H1 (cell line): ENCODE data around the gene PDE9A. TPM values are rescaled to one million over a fixed set of nuclear protein-coding genes. Genes with fewer than 3 reads are reported as not detected.

ENCODE experiments used
- CTCF ChIA-PET: fragments of 300-600 bp; sonication (Branson Sonifier 250); formaldehyde crosslinking; loops from one replicate; lab custom pipeline; 2021; ENCODE audit not compliant: partially characterized antibody; lab: Charles Lee
- POLR2A ChIA-PET: fragments of 300-600 bp; sonication (Branson Sonifier 250); formaldehyde crosslinking; loops from one replicate; lab custom pipeline; 2021; ENCODE audit warnings: inconsistent platforms; ENCODE audit not compliant: partially characterized antibody; lab: Charles Lee
- DNase-seq, 2 experiments: peaks; one replicate each; pipeline versions ENCODE4 v3.0.0 to v3.0.0-alpha.2; 2010 to 2022; ENCODE audit warnings: low spot score in 2 of 2, low read depth in 1 of 2, mixed read lengths in 1 of 2
- FAIRE-seq: peaks from 2 replicates; lab custom pipeline; 2011; peaks lifted over from hg19 to GRCh38; lab: Jason Lieb, UNC
- H2AFZ ChIP-seq: 2 replicates; pipeline ENCODE4 v1.8.1; 2012; ENCODE audit warnings: low read length, inconsistent platforms
- H2AK5ac ChIP-seq: 2 replicates; pipeline ENCODE4 v1.6.1; 2013; ENCODE audit warnings: low read depth, low read length
- H2BK120ac ChIP-seq: replicated peaks from 2 replicates; pipeline ENCODE3; 2013; ENCODE audit warnings: low read depth, low read length, inconsistent platforms
- H2BK12ac ChIP-seq: 2 replicates; pipeline ENCODE4 v1.6.1; 2013; ENCODE audit warnings: low read depth, low read length
- H2BK15ac ChIP-seq: 2 replicates; pipeline ENCODE4 v1.6.1; 2013; ENCODE audit warnings: low read length
- H2BK20ac ChIP-seq: 2 replicates; pipeline ENCODE4 v1.6.1; 2013; ENCODE audit warnings: low read length
- H2BK5ac ChIP-seq: 2 replicates; pipeline ENCODE4 v1.6.1; 2013; ENCODE audit warnings: low read depth, low read length
- H3K14ac ChIP-seq: 2 replicates; pipeline ENCODE4 v1.6.1; 2013; ENCODE audit warnings: inconsistent platforms; ENCODE audit not compliant: insufficient read length
- H3K18ac ChIP-seq: 2 replicates; pipeline ENCODE4 v1.6.1; 2013; ENCODE audit warnings: low read length; ENCODE audit errors: extremely low read depth
- H3K23ac ChIP-seq: 2 replicates; pipeline ENCODE4 v1.6.1; 2013; ENCODE audit warnings: inconsistent platforms; ENCODE audit not compliant: insufficient read length
- H3K23me2 ChIP-seq: 2 replicates; pipeline ENCODE4 v1.6.1; 2013; ENCODE audit warnings: low read depth, low read length
- H3K27ac ChIP-seq: 2 replicates; pipeline ENCODE4 v1.6.1; 2011; ENCODE audit warnings: low read depth, low read length, inconsistent platforms
- H3K27me3 ChIP-seq, 4 experiments: replicated peaks in 1 of 4; 1 replicate in 1 of 4; 2 replicates in 3 of 4; pipeline versions ENCODE4 v1.6.1 to v1.8.1; 2011 to 2013; ENCODE audit warnings: low read length in 3 of 4, mild to moderate bottlenecking in 3 of 4, inconsistent platforms in 2 of 4, mixed read lengths in 2 of 4, moderate library complexity in 1 of 4; ENCODE audit not compliant: control insufficient read depth in 3 of 4, insufficient read depth in 3 of 4; ENCODE audit errors: extremely low read depth in 1 of 4
- H3K36me3 ChIP-seq, 4 experiments: 2 replicates each; pipeline versions ENCODE4 v1.6.1 to v1.8.1; 2011 to 2013; ENCODE audit warnings: mild to moderate bottlenecking in 4 of 4, low read length in 3 of 4, moderate library complexity in 2 of 4, control low read depth in 1 of 4, inconsistent platforms in 1 of 4; ENCODE audit not compliant: insufficient read depth in 4 of 4, control insufficient read depth in 2 of 4
- H3K4ac ChIP-seq: replicated peaks from 2 replicates; pipeline ENCODE3; 2013; ENCODE audit warnings: low read length, low read depth, mixed read lengths, inconsistent platforms; ENCODE audit not compliant: insufficient read length
- H3K4me1 ChIP-seq, 4 experiments: replicated peaks in 1 of 4; 1 replicate in 1 of 4; 2 replicates in 3 of 4; pipeline versions ENCODE4 v1.6.1 to v1.8.1; 2011 to 2013; ENCODE audit warnings: low read length in 3 of 4, inconsistent platforms in 2 of 4, mixed read lengths in 1 of 4; ENCODE audit not compliant: insufficient read depth in 4 of 4, control insufficient read depth in 3 of 4
- H3K4me2 ChIP-seq, 2 experiments: 2 replicates each; pipeline versions ENCODE4 v1.6.1 to v1.8.1; 2011 to 2013; ENCODE audit warnings: low read depth in 2 of 2, low read length in 2 of 2, control low read depth in 1 of 2, inconsistent platforms in 1 of 2, mild to moderate bottlenecking in 1 of 2; ENCODE audit not compliant: insufficient read depth in 1 of 2
- H3K4me3 ChIP-seq, 4 experiments: fragments of 200-600, 300-600 bp in 1 of 4; sonication (generic), shearing (Covaris generic), sonication (Bioruptor Twin) in 1 of 4; 2 replicates each; pipeline versions ENCODE4 v1.5.1 to v1.8.1; 2011 to 2016; ENCODE audit warnings: low read length in 4 of 4, low read depth in 3 of 4, control low read depth in 2 of 4, inconsistent platforms in 2 of 4, mild to moderate bottlenecking in 2 of 4, mixed read lengths in 1 of 4, moderate library complexity in 1 of 4; ENCODE audit not compliant: insufficient read depth in 2 of 4; ENCODE audit errors: extremely low read depth in 1 of 4
- H3K56ac ChIP-seq: replicated peaks from 2 replicates; pipeline ENCODE3; 2013; ENCODE audit warnings: low read depth, mild to moderate bottlenecking, mixed read lengths, low read length, inconsistent platforms; ENCODE audit not compliant: insufficient read length
- H3K79me1 ChIP-seq: 2 replicates; pipeline ENCODE4 v1.6.1; 2013; ENCODE audit warnings: low read depth, low read length, control low read depth
- H3K79me2 ChIP-seq, 2 experiments: 2 replicates each; pipeline versions ENCODE4 v1.6.1 to v1.8.1; 2012 to 2013; ENCODE audit warnings: low read length in 2 of 2, mild to moderate bottlenecking in 2 of 2, inconsistent platforms in 1 of 2; ENCODE audit not compliant: insufficient read depth in 2 of 2, control insufficient read depth in 1 of 2
- H3K9ac ChIP-seq, 4 experiments: replicated peaks in 1 of 4; 1 replicate in 1 of 4; 2 replicates in 3 of 4; pipeline versions ENCODE4 v1.6.1 to v1.8.1; 2011 to 2013; ENCODE audit warnings: low read depth in 3 of 4, low read length in 3 of 4, control low read depth in 2 of 4, mild to moderate bottlenecking in 2 of 4, moderate library complexity in 2 of 4, inconsistent platforms in 1 of 4; ENCODE audit errors: extremely low read depth in 1 of 4
- H3K9me3 ChIP-seq, 2 experiments: 2 replicates each; pipeline versions ENCODE4 v1.6.1 to v1.8.1; 2012 to 2013; ENCODE audit warnings: mild to moderate bottlenecking in 2 of 2, moderate library complexity in 2 of 2, control low read depth in 1 of 2, inconsistent platforms in 1 of 2, low read depth in 1 of 2, low read length in 1 of 2, mixed read lengths in 1 of 2; ENCODE audit not compliant: insufficient read depth in 2 of 2
- H4K20me1 ChIP-seq, 2 experiments: replicated peaks in 1 of 2; 2 replicates each; pipeline versions ENCODE3 to v1.8.1; 2011 to 2013; ENCODE audit warnings: inconsistent platforms in 2 of 2, low read length in 2 of 2, mild to moderate bottlenecking in 1 of 2; ENCODE audit not compliant: insufficient read depth in 2 of 2, control insufficient read depth in 1 of 2
- H4K5ac ChIP-seq: 2 replicates; pipeline ENCODE4 v1.6.1; 2013; ENCODE audit warnings: low read length, low read depth, mixed read lengths, inconsistent platforms; ENCODE audit not compliant: insufficient read length
- H4K8ac ChIP-seq: 2 replicates; pipeline ENCODE4 v1.8.0; 2013; ENCODE audit warnings: mild to moderate bottlenecking, moderate library complexity, low read length, inconsistent platforms; ENCODE audit not compliant: insufficient read depth; ENCODE audit errors: extremely low read depth
- H4K91ac ChIP-seq: replicated peaks from 2 replicates; pipeline ENCODE3; 2013; ENCODE audit warnings: low read length, mixed read lengths, inconsistent platforms; ENCODE audit not compliant: insufficient read length
- CTCF ChIP-seq, 3 experiments: IDR thresholded peaks; 1 replicate in 2 of 3; 2 replicates in 1 of 3; pipeline versions ENCODE4 v1.5.1 to v1.6.1; 2011; ENCODE audit warnings: low read length in 3 of 3, mild to moderate bottlenecking in 3 of 3, inconsistent platforms in 2 of 3, low read depth in 1 of 3, moderate library complexity in 1 of 3; ENCODE audit not compliant: insufficient read depth in 1 of 3; ENCODE audit errors: control extremely low read depth in 1 of 3
- KDM5A ChIP-seq: fragments of 200-600 bp; IDR thresholded peaks from 2 replicates; pipeline ENCODE4 v1.7.1; 2012; ENCODE audit warnings: mild to moderate bottlenecking, low read length, inconsistent platforms, mixed read lengths
- NRF1 ChIP-seq: IDR thresholded peaks from 2 replicates; pipeline ENCODE4 v1.6.1; 2011; ENCODE audit warnings: mild to moderate bottlenecking, low read depth, low read length, improper control_type of control experiment
- POU5F1 ChIP-seq: IDR thresholded peaks from 2 replicates; pipeline ENCODE4 v1.6.1; 2011; ENCODE audit warnings: low read depth, mild to moderate bottlenecking, low read length, moderate library complexity
- SP4 ChIP-seq: IDR thresholded peaks from 2 replicates; pipeline ENCODE4 v1.6.1; 2012; ENCODE audit warnings: low read length, inconsistent platforms
- WGBS, 2 experiments: shearing (Covaris generic) in 1 of 2; methylation state at CpG; one replicate each; pipeline versions ENCODE4 v1.1.6 to v1.1.7; 2013 to 2015; ENCODE audit warnings: low lambda C conversion rate in 2 of 2, mixed read lengths in 2 of 2, inconsistent platforms in 1 of 2, low coverage in 1 of 2, missing lambda C conversion rate in 1 of 2; ENCODE audit not compliant: insufficient replicate concordance in 2 of 2, insufficient coverage in 1 of 2, insufficient read length in 1 of 2; ENCODE audit errors: extremely low coverage in 1 of 2, missing lambda C conversion rate in 1 of 2; 5-methylcytosine and 5-hydroxymethylcytosine counted together
- polyA plus RNA-seq, 7 experiments: library from polyadenylated mRNA; depleted of rRNA in 3 of 7; stranded (reverse) in 5 of 7; unstranded in 2 of 7; fragments of >200 nt in 5 of 7; fragments of 200-250 nt in 2 of 7; gene quantifications; 1 replicate in 5 of 7; 2 replicates in 1 of 7; 4 replicates in 1 of 7; pipeline versions ENCODE4 v1.2.1 to v1.2.3, GENCODE V29; 2011 to 2013; ENCODE audit warnings: missing spikeins in 2 of 7, mixed read lengths in 2 of 7
- total RNA-seq: library from RNA; stranded (reverse); fragmentation: NEBNext Ultra II Directional; extraction: Animal tissue kit (Norgen Biotek cat#: 25700); gene quantifications from 2 replicates; pipeline ENCODE4 v1.2.1, GENCODE V29; 2021

The PDE9A gene
- total and polyA plus RNA-seq, 2 of the 8 experiments (the other 6 are each of a cell fraction or from before 2014, with no cell fraction given) = 39.2 to 45.9 TPM

GRCh38 chr21:42731264-42732032 is 78.0 kb downstream of the PDE9A start:
- peaks cover 0 to 19% (median 10%) of the 10 kb centered on the region in 4 experiments; a peak in 5 of 8 replicates for H3K36me3 ChIP-seq
- no peaks in the 10 kb centered on the region; the same call in 1 of the 2 replicates for H3K23me2 ChIP-seq

More at GRCh38 chr21:42731264-42732032, 78.0 kb downstream of the PDE9A start:
- H4K8ac ChIP-seq = no peak overlapping the region
- CTCF ChIA-PET = interaction anchor here (0.9 kb wide), 1 partner anchor 52 kb away, joined by 4 read pairs; no protein-coding TSS in a partner anchor
- no peak overlapping the region for H2AK5ac ChIP-seq
- H3K56ac ChIP-seq = no peak overlapping the region
- H4K20me1 ChIP-seq = peaks cover 0 to 1% of the 10 kb centered on the region in 2 experiments
- H4K91ac ChIP-seq = no peak overlapping the region
- H3K23ac ChIP-seq = no peak overlapping the region
- TF ChIP-seq KDM5A (no peak), SP4 (no peak), POU5F1 (no peak), NRF1 (no peak), CTCF (IDR thresholded peaks at IDR 0.05; ENCODE audit: control extremely low read depth in 1 of 3, insufficient read depth in 1 of 3, low read depth in 1 of 3, low read length in 3 of 3) (no peak)
- H3K4ac ChIP-seq = no peak overlapping the region
- H3K4me1 ChIP-seq = peaks cover 0 to 4% (median 1%) of the 10 kb centered on the region in 4 experiments; a peak in 2 of 7 replicates
- no peak overlapping the region for H2AFZ ChIP-seq
- no peak overlapping the region for H2BK12ac ChIP-seq
- H3K9me3 ChIP-seq = no peaks in the 10 kb centered on the region
- H3K27ac ChIP-seq = no peak overlapping the region
- no peak overlapping the region for H2BK120ac ChIP-seq
- no peaks in the 10 kb centered on the region for H3K27me3 ChIP-seq
- no peak overlapping the region for H2BK15ac ChIP-seq
- FAIRE-seq (no peak), DNase-seq (no peak)
- no peak overlapping the region for H3K9ac ChIP-seq
- POLR2A ChIA-PET = interaction anchor here (1.2 kb wide), 1 partner anchor 9 kb away, joined by 4 read pairs; no protein-coding TSS in a partner anchor
- no peak overlapping the region for H2BK5ac ChIP-seq
- WGBS, 2 experiments = 90% methylated on average over 19 of the region's 19 CpGs; no CpG with 5 or more reads in 1 of the 2 experiments
- no peak overlapping the region for H3K18ac ChIP-seq
- H2BK20ac ChIP-seq = no peak overlapping the region
- H4K5ac ChIP-seq = no peak overlapping the region
- H3K4me2 ChIP-seq = no peak overlapping the region
- H3K4me3 ChIP-seq = no peak overlapping the region
- H3K79me2 ChIP-seq = no peaks in the 10 kb centered on the region
- H3K79me1 ChIP-seq = no peaks in the 10 kb centered on the region
- no peak overlapping the region for H3K14ac ChIP-seq
